Endothelial cell of umbilical vein (primary cell): ENCODE data around the gene MYOD1. TPM values are rescaled to one million over a fixed set of nuclear protein-coding genes. Genes with fewer than 3 reads are reported as not detected.

Source experiments
- BruUV-seq: library from RNA; stranded (reverse); fragments of 400-500 nt; replicated peaks from 2 replicates; lab custom pipeline; 2021; lab: Mats Ljungman, UMichigan
- CTCF ChIA-PET: fragments of 300-600, 350-600 bp; sonication (Branson Sonifier 250); formaldehyde crosslinking; loops from one replicate; lab custom pipeline; 2021; ENCODE audit warnings: antibody characterized with exemption, inconsistent platforms; lab: Charles Lee
- POLR2A ChIA-PET: fragments of 300-600, 350-600 bp; sonication (Branson Sonifier 250); formaldehyde crosslinking; loops from one replicate; lab custom pipeline; 2021; ENCODE audit warnings: antibody characterized with exemption, inconsistent platforms; lab: Charles Lee
- DNase-seq: peaks from one replicate; pipeline ENCODE4 v3.0.0-alpha.2; 2011; ENCODE audit warnings: low read depth, low spot score
- FAIRE-seq: peaks from 2 replicates; lab custom pipeline; 2011; peaks lifted over from hg19 to GRCh38; lab: Jason Lieb, UNC
- H2AFZ ChIP-seq: 2 replicates; pipeline ENCODE4 v1.6.0; 2012; ENCODE audit warnings: low read depth, low read length, control low read depth, inconsistent platforms
- H3K27ac ChIP-seq: 2 replicates; pipeline ENCODE4 v1.5.1; 2011; ENCODE audit warnings: low read depth, mild to moderate bottlenecking, control low read depth, low read length, moderate library complexity; ENCODE audit not compliant: insufficient read depth
- H3K27me3 ChIP-seq, 2 experiments: 2 replicates each; pipeline versions ENCODE4 v1.6.0 to v1.6.1; 2011; ENCODE audit warnings: low read length in 2 of 2, mixed read lengths in 1 of 2; ENCODE audit not compliant: control insufficient read depth in 2 of 2, insufficient read depth in 2 of 2
- H3K36me3 ChIP-seq, 2 experiments: 2 replicates in 1 of 2; 3 replicates in 1 of 2; pipeline ENCODE4 v1.5.1; 2011; ENCODE audit warnings: low read length in 2 of 2, mild to moderate bottlenecking in 1 of 2, moderate library complexity in 1 of 2; ENCODE audit not compliant: control insufficient read depth in 2 of 2, insufficient read depth in 2 of 2; ENCODE audit errors: extremely low read depth in 1 of 2
- H3K4me1 ChIP-seq: 3 replicates; pipeline ENCODE4 v1.5.1; 2011; ENCODE audit warnings: mild to moderate bottlenecking, low read length; ENCODE audit not compliant: control insufficient read depth, insufficient read depth; ENCODE audit errors: extremely low read depth
- H3K4me2 ChIP-seq: 2 replicates; pipeline ENCODE4 v1.6.1; 2011; ENCODE audit warnings: low read length, control low read depth, mixed read lengths; ENCODE audit not compliant: insufficient read depth
- H3K4me3 ChIP-seq, 3 experiments: fragments of 200-600 bp in 1 of 3; sonication (generic), shearing (Covaris generic) in 1 of 3; replicated peaks in 1 of 3; 2 replicates each; pipeline ENCODE4 v1.5.1; 2011 to 2016; ENCODE audit warnings: control low read depth in 3 of 3, low read length in 3 of 3, mild to moderate bottlenecking in 2 of 3, inconsistent platforms in 1 of 3, low read depth in 1 of 3, moderate library complexity in 1 of 3; ENCODE audit not compliant: insufficient read depth in 1 of 3
- H3K79me2 ChIP-seq: 2 replicates; pipeline ENCODE4 v1.6.0; 2012; ENCODE audit warnings: low read length, inconsistent platforms; ENCODE audit not compliant: control insufficient read depth, insufficient read depth
- H3K9ac ChIP-seq: replicated peaks from 2 replicates; pipeline ENCODE3; 2011; ENCODE audit warnings: low read length, control low read depth; ENCODE audit not compliant: insufficient read depth; ENCODE audit errors: extremely low read depth
- H3K9me1 ChIP-seq: replicated peaks from 3 replicates; pipeline ENCODE4 v1.6.0; 2011; ENCODE audit warnings: mild to moderate bottlenecking, low read length; ENCODE audit not compliant: control insufficient read depth, insufficient read depth; ENCODE audit errors: extremely low read depth
- H3K9me3 ChIP-seq: replicated peaks from 2 replicates; pipeline ENCODE4 v1.5.1; 2012; ENCODE audit warnings: low read length, inconsistent platforms; ENCODE audit not compliant: control insufficient read depth, insufficient read depth
- H4K20me1 ChIP-seq: replicated peaks from 2 replicates; pipeline ENCODE3; 2011; ENCODE audit warnings: mild to moderate bottlenecking, low read length; ENCODE audit not compliant: control insufficient read depth, insufficient read depth; ENCODE audit errors: extremely low read depth
- EZH2 ChIP-seq: IDR thresholded peaks from 2 replicates; pipeline ENCODE4 v1.6.1; 2012; ENCODE audit warnings: borderline replicate concordance, low read depth, mild to moderate bottlenecking, moderate library complexity, low read length, inconsistent platforms; ENCODE audit not compliant: severe bottlenecking
- FOS ChIP-seq: IDR thresholded peaks from 2 replicates; pipeline ENCODE4 v1.6.1; 2011; ENCODE audit warnings: mild to moderate bottlenecking, low read length, moderate library complexity, borderline replicate concordance; ENCODE audit not compliant: insufficient read depth
- GATA2 ChIP-seq: IDR thresholded peaks from 2 replicates; pipeline ENCODE4 v1.7.0; 2011; ENCODE audit warnings: low read depth, mild to moderate bottlenecking, moderate library complexity, mixed read lengths, low read length; ENCODE audit not compliant: insufficient read length, insufficient read depth
- JUN ChIP-seq: IDR thresholded peaks from 2 replicates; pipeline ENCODE4 v1.6.1; 2011; ENCODE audit warnings: borderline replicate concordance, low read depth; ENCODE audit not compliant: insufficient read length, insufficient read depth
- MYC ChIP-seq: IDR thresholded peaks from one replicate; pipeline ENCODE4 v1.6.1; 2011; ENCODE audit warnings: mild to moderate bottlenecking, low read depth, low read length
- POLR2A ChIP-seq: IDR thresholded peaks from 2 replicates; pipeline ENCODE4 v1.6.1; 2012; ENCODE audit warnings: low read depth, mild to moderate bottlenecking, control low read depth, low read length
- POLR2AphosphoS5 ChIP-seq: IDR thresholded peaks from 2 replicates; pipeline ENCODE4 v1.6.1; 2012; ENCODE audit warnings: low read depth, mild to moderate bottlenecking, control low read depth, low read length, moderate library complexity; ENCODE audit not compliant: insufficient read depth
- dilution Hi-C: fragments of 300-500 bp; cut with MboI; formaldehyde crosslinking; loops from one replicate; pipeline ENCODE4 v1.15.0; 2019; ENCODE audit warnings: low sequenced_read_pairs; ENCODE audit not compliant: extremely low pct_ligation_motif_present
- intact Hi-C: fragments of 100-400 bp; cut with micrococcal nuclease; formaldehyde crosslinking; loops from one replicate; pipeline ENCODE4 v1.10.0; 2022
- polyA plus RNA-seq, 4 experiments: library from polyadenylated mRNA; depleted of rRNA in 3 of 4; stranded (reverse) in 3 of 4; unstranded in 1 of 4; fragments of >200 nt; gene quantifications; 2 replicates each; pipeline versions ENCODE4 v1.2.1 to v1.2.3, GENCODE V29; 2011 to 2012; ENCODE audit warnings: missing spikeins in 1 of 4
- total RNA-seq: library from RNA; stranded (reverse); gene quantifications from 2 replicates; pipeline ENCODE4 v1.2.3, GENCODE V29; 2021
- TF ChIP-seq, protein P1 (sequence below), 2 donors: IDR thresholded peaks; 1 replicate in 1 of 2; 2 replicates in 1 of 2; pipeline ENCODE4 v1.5.1; 2011; ENCODE audit warnings: low read length in 2 of 2, mild to moderate bottlenecking in 2 of 2, moderate library complexity in 2 of 2, control low read depth in 1 of 2, inconsistent platforms in 1 of 2, low read depth in 1 of 2; ENCODE audit not compliant: insufficient read depth in 1 of 2; ENCODE audit errors: extremely low read depth in 1 of 2
- TF ChIP-seq, protein P2 (sequence below): IDR thresholded peaks from 2 replicates; pipeline ENCODE4 v1.6.1; 2011; ENCODE audit not compliant: insufficient read depth, insufficient read length

Gene MYOD1
- total and polyA plus RNA-seq, 2 donors (not counting 3 experiments of a cell fraction or from before 2014, with no cell fraction given): not detected

DNA sequence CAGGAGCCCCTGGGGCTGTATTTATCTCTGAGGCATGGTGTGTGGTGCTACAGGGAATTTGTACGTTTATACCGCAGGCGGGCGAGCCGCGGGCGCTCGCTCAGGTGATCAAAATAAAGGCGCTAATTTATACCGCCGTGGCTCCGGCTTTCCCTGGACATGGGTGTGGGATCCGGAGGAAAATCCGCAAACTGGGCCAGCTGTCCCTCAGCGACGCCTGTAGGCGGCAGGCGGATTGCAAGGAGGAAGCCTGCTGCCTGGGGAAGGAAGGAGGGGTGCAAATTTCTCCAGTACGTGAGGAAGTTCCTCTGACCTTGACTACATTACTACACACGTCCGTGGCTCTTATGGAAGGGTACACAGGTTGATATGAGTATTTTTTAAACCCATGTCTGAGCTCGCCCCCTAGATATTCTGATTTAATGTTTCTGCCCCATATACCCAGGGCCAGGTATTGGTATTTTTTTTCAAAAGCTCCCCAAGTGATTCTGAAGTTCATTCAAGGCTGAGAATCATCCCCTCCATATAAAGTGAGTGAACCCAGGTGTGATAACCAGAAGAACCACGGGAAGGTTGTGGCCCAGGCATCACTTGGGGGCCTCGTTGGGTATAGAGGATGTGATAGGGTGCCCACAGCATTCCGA is 2.8 kb downstream of the MYOD1 start:
- DNase-seq: no peak
- BruUV-seq: no TSS peak
- Histone ChIP-seq H4K20me1 (no peaks in the 10 kb centered on the region), H3K27me3 (peaks cover 63 to 73% of the 10 kb centered on the region in 2 experiments), H3K4me2 (no peak overlapping the region), H3K9ac (no peak overlapping the region), H3K9me3 (no peaks in the 10 kb centered on the region), H2AFZ (no peak overlapping the region), H3K36me3 (no peaks in the 10 kb centered on the region), H3K9me1 (no peaks in the 10 kb centered on the region), H3K4me3 (no peak overlapping the region), H3K27ac (no peak overlapping the region), H3K4me1 (no peaks in the 10 kb centered on the region), H3K79me2 (no peaks in the 10 kb centered on the region)
- ChIA-PET CTCF (interaction anchor here (0.7 to 7.8 kb wide), 4 partner anchors 9 to 269 kb away, joined by 3 to 62 read pairs (median 16); no protein-coding TSS in a partner anchor), POLR2A (no interaction called here)
- FAIRE-seq: no peak
- no peak for TF ChIP-seq JUN
- TF ChIP-seq, protein P1, sequence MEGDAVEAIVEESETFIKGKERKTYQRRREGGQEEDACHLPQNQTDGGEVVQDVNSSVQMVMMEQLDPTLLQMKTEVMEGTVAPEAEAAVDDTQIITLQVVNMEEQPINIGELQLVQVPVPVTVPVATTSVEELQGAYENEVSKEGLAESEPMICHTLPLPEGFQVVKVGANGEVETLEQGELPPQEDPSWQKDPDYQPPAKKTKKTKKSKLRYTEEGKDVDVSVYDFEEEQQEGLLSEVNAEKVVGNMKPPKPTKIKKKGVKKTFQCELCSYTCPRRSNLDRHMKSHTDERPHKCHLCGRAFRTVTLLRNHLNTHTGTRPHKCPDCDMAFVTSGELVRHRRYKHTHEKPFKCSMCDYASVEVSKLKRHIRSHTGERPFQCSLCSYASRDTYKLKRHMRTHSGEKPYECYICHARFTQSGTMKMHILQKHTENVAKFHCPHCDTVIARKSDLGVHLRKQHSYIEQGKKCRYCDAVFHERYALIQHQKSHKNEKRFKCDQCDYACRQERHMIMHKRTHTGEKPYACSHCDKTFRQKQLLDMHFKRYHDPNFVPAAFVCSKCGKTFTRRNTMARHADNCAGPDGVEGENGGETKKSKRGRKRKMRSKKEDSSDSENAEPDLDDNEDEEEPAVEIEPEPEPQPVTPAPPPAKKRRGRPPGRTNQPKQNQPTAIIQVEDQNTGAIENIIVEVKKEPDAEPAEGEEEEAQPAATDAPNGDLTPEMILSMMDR (IDR thresholded peaks at IDR 0.05; ENCODE audit: extremely low read depth in 1 of 2, insufficient read depth in 1 of 2, low read depth in 1 of 2, low read length in 2 of 2): peak; percentile 38 to 58
- no peak for TF ChIP-seq FOS
- no peak for TF ChIP-seq POLR2A
- TF ChIP-seq MYC: no peak
- TF ChIP-seq GATA2: no peak
- TF ChIP-seq POLR2AphosphoS5: no peak
- TF ChIP-seq EZH2: no peak
- TF ChIP-seq, protein P2, sequence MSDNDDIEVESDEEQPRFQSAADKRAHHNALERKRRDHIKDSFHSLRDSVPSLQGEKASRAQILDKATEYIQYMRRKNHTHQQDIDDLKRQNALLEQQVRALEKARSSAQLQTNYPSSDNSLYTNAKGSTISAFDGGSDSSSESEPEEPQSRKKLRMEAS: no peak
- intact Hi-C loops: no loop called here
- dilution Hi-C loops: no loop called here
